HG03159 (cell line): Measurements from ENCODE around the gene PRKAG2.
"Not testable (repeated sequence)": the region's sequence is repeated elsewhere in the genome, so short reads cannot be mapped to it uniquely, and the experiment has no call there.

ENCODE experiments used
- ATAC-seq: cut with Tn5 transposase; IDR thresholded peaks from one replicate; pipeline ENCODE4 v1.9.1; 2021; ENCODE audit warnings: mild to moderate bottlenecking, moderate library complexity; ENCODE audit not compliant: unreplicated experiment

The PRKAG2 gene

DNA sequence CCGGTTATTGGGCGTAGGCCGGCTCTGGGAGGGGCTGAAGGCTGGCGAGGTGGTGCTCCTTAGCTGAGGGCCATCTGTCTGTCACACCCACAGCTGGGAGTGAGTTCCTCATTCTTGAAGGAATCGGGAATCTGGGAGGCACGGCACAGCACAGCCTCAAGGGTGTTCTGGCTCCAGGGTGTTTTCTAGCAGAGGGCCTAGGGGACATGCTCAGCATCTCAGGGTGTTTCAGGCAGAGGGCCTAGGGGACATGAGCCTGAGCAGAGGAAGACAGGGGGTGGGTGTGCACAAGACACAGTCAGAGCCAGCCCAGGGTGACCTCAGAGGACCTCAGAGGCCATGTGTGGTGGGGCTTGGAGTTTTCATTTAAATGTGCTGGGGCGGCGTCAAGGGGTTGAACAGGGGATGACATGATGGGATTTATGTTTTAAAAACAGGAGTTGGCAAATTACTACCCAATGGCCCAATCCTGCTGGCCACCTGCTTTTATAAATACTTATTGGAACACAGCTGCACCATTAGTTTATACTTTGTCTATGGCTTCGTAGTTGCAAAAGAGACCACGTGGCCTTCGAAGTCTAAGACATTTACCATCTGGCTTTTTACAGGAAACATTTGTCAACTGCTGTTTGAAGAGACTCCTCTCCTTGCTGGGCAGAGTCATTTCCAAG lies 121.6 kb downstream of the PRKAG2 start:
- ATAC-seq = no peak

DNA sequence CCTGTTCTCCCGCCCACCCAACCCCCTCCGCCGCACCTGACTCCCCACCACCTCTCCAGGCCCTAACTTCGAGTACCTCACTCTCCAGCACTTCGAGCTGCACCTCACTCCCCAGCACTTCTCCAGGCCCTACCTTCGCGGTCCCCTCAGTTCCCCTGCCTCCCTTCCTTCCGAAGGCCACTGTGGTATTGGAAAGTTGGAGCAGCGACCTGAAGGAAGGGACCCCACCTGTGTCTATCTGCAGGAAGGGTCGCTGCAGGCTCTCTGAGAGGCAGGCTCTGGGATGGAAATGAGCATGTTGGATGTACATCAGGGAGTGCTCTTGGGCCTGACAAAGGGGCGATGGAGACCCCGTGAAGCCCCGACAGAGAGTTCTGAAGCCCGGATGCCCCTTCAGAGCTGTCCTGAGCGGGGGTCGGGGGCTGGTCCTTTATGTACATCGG lies 122.2 kb downstream of the PRKAG2 start:
- ATAC-seq = no peak

DNA sequence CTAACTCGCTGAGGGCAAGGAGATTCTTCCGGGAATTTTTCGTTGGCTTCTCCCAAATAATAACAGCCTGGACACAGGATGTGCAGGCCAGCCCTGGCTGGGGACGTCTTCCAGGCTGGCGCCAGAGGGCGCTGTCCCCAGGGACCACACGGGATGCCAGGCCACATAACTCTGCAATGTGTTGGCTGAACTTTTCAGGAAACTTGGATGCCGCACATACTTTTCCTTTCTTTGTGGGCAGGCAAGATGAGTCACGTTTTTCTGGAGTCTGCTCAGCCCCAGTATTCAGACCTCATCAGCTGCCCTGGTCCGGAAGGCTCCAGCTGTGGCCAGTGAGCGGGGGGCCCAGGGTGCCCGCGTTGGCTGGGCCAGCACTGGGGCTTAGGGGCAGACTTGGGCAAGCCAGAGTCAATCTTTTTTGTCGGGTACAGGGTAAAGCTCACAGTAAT lies 122.7 kb downstream of the PRKAG2 start:
- peak; percentile 61 for ATAC-seq

DNA sequence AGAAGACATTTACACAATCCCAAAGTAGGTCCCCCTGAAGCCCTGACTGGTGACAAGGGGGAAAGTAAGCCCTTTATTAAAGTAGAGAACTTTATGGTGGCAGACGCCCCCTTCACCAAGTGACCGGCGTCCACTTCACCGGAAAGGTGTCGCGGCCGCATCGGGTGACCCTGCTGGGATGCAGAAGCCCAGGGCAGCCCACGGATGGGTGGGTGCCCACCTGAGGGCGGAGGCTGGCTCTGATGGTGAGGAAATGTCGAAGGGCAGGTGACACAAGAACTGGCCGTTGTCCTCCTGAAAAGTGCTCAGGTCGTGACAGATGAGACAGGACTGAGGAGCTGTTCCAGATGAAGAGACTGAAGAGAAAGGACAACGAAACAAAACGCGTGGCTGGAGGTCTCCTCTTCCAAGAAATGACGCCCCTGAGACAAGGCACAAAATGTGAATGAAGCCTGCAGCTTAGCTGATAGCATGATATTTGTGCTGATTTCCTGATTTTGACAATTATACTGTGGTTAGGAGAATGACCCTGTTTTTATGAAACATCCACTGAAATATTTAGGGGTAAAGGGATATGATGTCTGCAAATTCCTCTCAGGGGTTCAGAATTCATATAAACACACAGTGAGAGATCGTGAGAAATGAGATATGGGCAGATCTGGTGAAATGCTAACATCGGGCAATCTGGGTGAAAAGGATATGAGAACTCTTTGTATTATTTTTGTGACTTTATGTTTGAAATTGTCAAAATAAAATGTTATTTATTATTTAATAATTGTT lies 123.9 kb downstream of the PRKAG2 start:
- ATAC-seq = no peak

DNA sequence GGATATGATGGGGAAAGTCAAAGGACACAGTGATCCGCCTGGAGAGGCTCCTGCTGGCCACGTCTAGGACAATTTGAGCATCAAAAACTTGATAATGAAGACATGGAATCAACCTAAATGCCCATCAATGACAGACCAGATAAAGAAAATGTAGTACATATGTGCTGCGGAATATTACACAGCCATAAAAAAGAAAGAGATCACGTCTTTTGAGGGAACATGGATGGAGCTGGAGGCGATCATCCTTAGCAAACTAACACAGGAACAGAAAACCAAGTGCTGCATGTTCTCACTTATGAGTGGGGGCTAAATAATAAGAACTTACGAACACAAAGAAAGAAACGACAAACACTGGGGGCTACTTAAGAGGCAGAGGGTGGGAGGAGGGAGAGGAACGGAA lies 124.9 kb downstream of the PRKAG2 start:
- ATAC-seq = no peak

DNA sequence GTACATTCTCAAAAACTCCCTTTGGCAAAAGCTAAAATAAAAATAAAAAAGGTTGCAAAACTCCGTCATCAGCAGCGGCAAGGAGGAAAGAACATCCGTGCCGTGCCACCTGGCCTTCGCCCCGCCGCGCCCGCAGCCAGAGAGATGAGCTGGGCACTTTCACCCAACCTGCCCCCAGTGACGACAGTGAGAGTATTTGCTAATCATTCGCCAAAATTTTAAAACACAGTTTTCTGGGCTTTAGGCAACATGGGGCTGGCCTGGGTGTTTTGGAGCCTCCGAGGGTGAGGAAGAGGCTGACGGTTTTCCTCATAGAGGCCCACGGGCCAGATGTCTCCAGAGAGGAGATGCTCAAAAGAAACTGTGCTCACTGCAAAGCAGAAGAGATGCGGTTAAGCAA lies 128.2 kb downstream of the PRKAG2 start:
- no peak for ATAC-seq

DNA sequence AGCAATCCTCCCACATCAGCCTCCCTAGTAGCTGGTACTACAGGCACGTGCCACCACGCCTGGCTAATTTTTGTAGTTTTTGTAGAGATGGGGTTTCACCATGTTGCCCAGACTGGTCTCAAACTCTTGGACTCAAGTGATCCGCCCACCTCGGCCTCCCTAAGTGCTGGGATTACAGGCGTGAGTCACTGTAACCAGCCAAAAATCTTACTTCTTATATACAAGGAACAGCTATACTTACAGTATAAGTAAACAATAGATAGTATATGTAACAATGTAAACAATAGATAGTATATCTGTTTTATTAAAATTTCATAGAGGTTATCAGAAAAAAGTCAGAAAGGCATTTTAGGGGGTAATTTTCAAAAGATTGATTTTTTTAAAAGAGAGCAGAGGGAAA lies 128.9 kb downstream of the PRKAG2 start:
- not testable (repeated sequence) for ATAC-seq

DNA sequence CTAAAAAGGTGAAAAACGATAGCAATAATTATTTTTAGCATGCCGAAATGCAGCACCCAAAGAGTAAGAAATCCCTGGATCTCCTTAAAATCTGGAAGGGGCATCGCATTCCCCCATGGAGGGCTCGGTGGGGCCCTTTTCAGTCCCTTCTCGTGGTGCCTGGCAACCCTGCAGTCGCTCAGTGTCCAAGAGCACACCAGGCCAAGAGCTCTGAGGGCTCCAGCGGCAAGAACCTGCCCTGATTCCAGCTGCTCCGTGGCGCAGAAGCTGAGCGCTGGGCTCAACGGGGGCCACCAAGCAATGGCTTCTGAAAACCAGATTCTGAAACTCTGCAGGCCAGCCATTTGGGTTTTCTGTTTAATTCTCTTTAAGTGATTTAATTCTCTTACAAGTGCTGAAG lies 131.2 kb downstream of the PRKAG2 start:
- ATAC-seq = no peak

DNA sequence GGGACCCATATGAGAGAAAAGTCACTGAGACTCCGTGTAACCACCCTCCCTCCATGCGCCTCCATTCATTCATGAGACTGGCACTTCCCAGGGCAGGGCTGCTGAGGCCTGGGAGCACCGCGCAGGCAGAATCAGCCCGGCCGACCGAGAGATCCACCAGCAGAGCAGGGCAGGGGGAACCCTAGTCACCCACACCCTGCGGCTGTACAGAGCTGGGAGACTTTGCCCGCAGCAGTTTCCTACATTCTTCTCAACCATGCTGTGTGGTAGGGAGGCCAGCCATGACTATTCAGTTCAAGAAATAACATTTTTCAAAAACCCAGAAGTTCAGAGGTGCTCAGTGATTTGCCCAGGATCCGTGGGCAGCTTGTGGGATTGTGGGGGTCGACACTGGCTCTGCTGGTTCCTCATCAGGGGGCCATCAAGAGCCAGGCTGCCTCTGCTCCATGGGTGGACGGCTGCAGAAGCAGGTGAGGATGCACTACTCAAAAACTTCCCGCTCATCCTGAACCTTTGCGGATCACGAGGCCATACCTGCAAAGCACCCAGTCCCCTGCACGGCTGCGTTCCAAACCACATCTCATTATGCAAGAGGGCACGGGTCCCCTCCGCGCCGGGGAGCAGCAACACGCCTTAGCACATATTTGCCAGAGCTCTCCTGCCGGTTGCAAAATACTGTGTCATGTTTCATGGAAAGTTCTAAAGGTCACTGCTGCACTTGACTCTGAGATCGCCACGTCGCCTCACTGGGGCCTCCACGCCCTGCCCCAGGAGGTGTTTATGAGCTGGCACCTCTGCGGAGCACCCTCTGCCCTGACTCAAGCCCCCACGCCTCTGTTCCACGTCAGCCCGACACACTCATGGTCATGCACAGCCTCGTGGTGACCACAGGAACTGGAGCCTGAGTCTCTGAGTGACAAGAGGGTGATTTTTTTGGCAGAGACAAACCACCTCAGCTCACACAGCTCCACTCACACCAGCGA lies 132.0 kb downstream of the PRKAG2 start:
- no peak for ATAC-seq

DNA sequence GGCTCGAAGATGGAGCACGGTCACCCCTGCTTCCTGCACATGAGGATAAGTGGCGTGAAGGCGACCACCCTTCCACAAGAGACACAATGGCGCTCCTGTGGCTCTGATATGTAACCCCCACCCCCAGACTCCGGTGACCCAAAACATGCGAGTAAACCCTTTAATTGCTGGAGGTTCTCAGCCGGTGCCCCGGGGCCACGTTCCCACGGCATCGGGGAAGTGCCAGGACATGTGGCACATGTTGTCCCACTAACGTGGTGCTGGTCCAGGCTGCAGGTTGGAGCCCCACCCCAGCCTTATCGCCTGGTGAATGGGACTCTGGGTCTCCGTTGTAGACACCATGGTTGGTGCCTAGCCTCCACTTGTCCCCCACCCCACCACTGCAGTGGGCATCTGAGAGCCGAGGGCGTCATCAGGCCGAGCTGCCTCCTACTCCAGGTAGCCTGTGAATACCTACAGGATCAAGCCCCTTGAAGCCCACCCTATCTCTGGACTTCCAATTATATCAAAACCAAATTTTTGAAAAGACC lies 132.8 kb downstream of the PRKAG2 start:
- ATAC-seq = no peak

DNA sequence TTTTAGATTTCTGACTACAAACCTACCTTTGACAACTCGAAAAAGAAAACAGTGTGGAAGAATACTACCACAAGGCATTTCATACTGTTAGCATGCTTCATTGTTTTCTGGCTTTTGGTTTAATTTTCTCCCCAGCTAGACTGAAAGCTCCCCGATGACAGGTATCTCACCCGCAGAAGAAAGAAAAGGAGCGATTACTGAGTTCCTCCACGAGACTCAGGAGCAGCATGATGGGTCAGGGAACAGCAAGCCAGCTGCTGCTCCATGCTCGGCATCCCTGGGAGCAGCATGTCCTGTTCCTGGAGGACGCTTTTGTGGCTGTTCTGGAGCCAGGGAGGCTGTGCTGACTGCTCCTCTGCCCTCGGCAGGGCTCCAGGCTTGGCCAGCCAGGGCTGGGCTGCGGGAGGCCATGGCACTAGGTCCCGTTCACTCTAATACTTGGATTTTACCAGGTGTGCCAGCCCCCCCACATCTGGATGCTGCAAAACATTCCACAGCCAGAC lies 133.4 kb downstream of the PRKAG2 start:
- no peak for ATAC-seq

DNA sequence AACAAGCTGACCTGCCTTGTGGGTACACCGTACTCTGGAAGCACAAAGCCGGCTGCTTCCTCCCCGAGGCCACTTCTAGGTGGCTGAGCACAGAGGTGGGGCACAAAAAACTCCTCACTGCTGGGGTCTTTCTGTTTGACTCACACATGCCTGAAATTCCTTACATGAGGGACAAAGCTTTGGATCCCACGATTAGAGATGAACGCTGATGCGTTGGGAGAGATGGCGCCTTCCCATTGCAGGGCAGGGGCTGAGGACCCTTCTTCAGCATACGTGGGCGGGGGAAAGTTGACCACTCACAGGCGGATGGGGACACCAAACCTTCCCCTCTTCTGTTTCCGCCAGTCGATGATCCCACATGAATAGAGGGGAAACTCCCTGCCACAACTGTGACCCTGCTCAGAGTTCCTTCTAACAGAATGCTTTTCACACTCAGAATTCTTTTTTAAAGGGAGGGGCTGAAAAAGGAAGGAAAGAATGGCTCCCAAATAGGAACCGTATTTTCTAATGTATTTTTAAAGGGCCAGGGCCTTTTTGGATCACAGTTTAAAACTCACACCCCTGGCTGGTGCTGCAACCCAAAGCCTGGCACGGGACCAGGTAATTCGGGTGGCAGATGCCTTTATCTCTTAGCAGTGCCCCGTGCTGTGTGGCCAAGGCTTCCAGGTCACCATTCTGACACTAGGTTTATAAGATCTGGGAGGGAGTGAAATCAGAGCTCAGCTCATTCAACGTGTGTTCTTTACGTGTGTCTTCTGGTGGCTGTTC lies 134.0 kb downstream of the PRKAG2 start:
- no peak for ATAC-seq

DNA sequence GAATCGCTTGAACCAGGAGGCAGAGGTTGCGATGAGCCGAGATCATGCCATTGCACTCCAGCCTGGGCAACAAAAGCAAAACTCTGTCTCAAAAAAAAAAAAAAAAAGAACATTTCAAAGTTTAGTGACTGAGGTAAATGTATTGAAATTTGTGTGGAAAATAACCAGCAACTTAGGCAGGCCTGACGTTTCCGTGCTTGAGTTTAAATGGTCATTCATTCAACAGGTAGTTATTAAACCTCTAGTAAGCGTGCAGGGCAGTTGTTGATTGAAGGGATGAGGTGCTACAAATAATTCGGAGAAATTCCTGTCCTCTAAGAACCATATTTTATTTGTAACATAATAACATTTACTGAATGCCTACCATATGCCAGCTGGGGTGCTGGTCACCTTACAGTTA lies 135.3 kb downstream of the PRKAG2 start:
- ATAC-seq = no peak

DNA sequence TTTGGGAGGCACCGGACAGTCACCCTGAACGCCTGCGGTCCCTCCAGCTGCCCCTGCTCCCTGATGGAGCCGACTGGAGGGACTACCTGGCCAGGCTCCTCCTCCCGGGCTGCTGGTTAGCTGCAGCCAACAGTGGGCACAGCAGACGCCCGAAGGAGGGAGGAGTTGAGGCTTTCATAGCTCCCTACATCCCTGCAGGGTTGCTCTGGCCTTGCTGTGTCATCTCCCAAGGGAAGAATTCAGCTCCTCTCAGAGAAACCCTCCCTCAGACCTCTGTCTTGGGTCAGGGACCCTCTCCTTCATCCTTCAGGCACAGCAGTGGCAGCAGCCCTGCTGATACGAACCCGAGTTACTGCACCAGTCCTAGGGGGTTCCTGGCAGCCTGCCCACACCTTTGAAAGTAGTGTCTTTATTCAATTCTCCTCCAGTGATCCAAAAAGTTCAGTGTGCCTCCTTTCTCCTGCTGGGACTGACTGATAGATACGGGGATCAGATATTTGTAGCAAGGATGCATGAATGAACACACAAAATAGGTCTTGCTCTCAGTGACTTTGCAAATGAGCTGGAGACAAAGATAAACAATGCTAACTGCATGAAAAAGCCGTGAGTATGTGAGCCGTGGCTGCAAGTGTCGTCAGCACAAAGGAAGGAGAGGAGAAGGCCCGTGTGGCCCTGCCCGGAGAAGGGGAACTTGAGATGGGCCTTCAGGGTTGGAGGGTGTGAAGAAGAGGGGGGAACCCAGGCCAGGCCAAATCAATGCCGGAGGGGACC lies 136.6 kb downstream of the PRKAG2 start:
- ATAC-seq = no peak

DNA sequence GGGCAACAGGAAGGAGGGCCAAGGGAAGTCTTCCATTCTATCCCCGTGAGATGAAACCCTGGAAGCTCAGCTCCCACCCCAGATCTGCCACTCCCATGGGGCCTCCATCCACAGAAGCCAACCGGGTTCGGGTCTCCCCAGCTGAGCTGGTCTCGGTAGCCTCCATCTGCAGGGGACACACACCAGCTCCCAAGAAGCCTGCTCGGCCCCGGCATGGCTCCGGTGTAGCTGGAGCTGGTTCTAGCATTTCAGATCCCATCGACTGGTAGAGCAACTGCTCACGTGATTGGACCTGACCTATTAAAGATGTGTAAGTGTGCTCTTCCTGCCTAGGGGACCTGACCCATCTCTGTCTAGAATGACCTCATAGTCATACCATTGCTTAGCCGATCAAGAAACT lies 138.0 kb downstream of the PRKAG2 start:
- no peak for ATAC-seq

DNA sequence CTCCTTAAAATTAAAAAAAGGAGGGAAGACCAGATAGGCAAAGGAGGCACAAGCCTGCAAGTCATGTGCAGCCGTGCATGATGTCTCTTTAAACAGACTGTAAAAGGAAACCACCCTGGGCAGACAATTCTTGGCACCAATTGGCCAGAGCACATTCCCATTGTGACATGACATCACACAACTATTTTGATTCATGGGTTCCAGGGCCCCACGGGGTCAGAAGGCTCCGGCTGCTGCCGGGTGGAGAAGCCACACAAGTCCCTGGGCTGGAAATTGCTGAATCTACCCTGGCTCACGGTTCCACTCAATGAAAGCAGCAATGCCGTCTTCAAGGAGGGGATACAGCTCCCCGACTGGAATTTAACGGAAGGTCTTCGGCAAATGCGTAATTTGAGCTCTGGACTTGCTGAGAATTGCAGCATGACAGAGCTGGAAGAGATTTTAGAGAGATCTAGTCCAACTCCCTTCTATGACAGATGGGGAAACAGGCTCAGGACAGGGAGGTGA lies 140.5 kb downstream of the PRKAG2 start:
- no peak for ATAC-seq

DNA sequence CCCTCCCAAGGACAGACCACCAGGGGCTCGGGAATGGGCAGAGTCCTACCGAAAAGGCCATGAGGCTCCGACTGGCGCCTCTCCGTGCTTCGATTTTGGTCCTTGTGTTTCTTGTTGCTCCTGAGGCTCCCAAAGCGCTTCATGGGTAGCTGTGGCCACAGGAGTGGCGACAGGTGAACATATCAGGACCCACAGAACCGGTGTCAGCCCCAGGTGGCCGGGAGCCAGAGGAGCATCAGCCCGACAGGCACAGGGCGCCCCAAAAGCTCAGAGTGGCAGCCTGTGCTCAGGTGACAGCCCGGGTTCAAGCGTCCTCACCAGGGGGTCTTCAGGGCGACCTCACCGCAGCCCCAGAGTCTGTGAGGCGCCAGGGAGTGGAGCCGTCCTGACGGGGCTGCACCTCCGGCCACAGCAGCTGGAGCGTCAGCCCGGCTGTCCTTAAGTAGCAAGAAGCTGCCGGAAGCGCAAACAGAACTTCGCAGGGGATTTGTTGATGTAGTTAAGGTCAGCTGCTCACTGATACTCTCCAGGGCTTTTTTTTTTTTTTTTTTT lies 141.0 kb downstream of the PRKAG2 start:
- ATAC-seq = no peak

DNA sequence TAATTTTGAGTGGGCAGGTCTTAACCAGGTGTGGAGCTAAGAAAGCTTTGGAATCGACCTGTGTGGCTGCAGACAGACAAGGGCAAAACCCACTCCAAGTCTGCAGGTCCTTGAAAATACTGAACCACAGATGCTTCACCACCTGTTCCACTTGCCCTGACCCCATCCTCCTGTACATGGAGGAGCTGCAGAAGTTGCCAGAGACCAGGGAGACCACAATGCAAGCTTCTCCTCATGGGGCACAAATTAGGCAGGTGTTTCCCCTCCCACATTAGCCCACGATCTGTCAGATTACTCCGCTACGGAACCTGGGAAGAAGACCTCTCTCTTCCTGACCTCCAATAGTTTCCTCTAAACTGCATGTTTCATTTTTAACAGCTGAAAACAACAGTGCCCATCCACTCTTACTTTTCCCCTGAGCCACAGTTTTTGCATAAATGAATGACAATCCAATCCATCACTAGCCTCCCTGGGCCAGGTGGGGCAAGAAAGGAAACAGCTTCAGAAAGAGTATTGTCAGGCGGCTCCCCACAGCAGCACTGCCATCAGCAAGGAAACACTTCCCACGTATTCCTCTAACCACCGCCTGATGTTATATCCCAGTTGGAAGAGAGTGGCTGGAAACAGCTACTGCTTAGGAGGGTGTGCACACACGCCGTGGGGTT lies 141.6 kb downstream of the PRKAG2 start:
- no peak for ATAC-seq
